GM19239 (cell line): ENCODE data around the gene CNTN4.

Experiments used
- DNase-seq: peaks from one replicate; pipeline ENCODE4 v3.0.0; 2011; ENCODE audit warnings: low spot score; ENCODE audit not compliant: insufficient read length
- FAIRE-seq: peaks from 2 replicates; lab custom pipeline; 2011; peaks lifted over from hg19 to GRCh38; lab: Jason Lieb, UNC

Gene CNTN4

GRCh38 chr3:2567451-2567850 is 468.8 kb downstream of the CNTN4 start:
- no peak for DNase-seq
- no peak for FAIRE-seq

GRCh38 chr3:2568156-2568555 is 469.5 kb downstream of the CNTN4 start:
- FAIRE-seq (no peak), DNase-seq (no peak)

DNA sequence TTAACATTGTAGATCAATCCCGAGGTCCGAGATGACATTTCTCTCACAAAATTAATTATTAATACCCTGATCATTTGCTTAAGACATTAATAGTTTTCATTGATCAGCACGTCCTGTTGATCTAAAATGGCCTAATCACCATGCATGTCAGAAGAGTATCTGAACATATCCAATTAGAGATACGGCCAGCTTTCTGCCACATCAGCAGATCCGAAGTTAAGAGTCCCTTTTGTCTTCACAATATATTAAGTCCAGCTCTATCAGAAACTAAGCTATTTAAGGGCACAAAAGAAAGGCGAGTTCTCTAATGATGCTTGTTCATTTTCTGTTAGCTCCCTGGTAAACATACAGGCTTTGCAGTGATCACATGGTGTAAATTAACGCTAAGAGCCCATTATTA is 470.3 kb downstream of the CNTN4 start:
- no peak for DNase-seq
- FAIRE-seq = no peak

- FAIRE-seq (no peak), DNase-seq (no peak)
These were observed 478.9 kb downstream of the CNTN4 start for GRCh38 chr3:2577571-2577970.

- FAIRE-seq (no peak), DNase-seq (no peak)
These were observed 479.9 kb downstream of the CNTN4 start for GRCh38 chr3:2578560-2578959.

GRCh38 chr3:2579206-2579605 is 480.5 kb downstream of the CNTN4 start:
- no peak for FAIRE-seq
- DNase-seq = no peak

DNA sequence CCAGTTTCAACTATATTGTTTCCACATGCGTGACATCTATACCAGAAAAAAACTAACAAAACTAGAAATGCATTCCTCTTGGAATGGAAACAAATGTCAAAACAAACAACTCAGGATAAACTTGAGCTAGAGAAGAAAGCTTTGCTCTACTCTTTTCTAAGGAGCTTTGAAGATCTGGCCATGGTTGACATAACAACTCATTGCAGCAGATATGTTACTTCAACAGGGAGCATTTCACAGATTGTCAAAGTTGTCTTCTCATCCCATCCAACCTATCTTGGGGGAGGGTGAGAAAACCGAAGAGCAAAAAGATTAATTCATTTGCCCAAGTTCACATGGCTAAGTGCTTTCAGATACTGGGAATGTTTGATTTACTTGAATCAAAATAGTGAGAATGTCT is 484.4 kb downstream of the CNTN4 start:
- FAIRE-seq = no peak

GRCh38 chr3:2589336-2589969 is 490.8 kb downstream of the CNTN4 start:
- DNase-seq = no peak
- no peak for FAIRE-seq

More for the DNA sequence above, 484.4 kb downstream of the CNTN4 start:
- DNase-seq = no peak

DNA sequence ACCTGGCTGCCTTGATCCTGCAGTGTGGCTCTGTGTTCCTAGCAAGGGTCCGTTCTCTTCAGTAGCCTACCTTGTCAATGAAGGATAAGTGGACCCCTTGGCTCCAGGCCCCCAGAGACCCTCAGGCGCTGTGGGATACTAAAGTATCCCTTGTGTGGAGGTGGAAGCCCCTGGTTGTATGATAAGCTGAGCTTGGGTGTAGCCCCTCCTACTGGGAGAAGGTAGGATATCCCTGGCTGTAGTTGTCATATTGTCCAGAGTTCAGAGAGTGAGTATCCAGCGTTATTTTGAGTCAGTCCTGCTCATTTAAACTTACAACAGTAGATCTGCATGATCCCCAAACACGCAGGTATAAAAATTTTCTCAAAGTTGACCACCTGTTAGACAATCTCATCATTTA is 496.8 kb downstream of the CNTN4 start:
- DNase-seq (no peak), FAIRE-seq (no peak)

- no peak for FAIRE-seq
- DNase-seq = no peak
These were observed 498.9 kb downstream of the CNTN4 start for GRCh38 chr3:2597615-2598014.

GRCh38 chr3:2599471-2599870 is 500.8 kb downstream of the CNTN4 start:
- FAIRE-seq = no peak
- no peak for DNase-seq

DNA sequence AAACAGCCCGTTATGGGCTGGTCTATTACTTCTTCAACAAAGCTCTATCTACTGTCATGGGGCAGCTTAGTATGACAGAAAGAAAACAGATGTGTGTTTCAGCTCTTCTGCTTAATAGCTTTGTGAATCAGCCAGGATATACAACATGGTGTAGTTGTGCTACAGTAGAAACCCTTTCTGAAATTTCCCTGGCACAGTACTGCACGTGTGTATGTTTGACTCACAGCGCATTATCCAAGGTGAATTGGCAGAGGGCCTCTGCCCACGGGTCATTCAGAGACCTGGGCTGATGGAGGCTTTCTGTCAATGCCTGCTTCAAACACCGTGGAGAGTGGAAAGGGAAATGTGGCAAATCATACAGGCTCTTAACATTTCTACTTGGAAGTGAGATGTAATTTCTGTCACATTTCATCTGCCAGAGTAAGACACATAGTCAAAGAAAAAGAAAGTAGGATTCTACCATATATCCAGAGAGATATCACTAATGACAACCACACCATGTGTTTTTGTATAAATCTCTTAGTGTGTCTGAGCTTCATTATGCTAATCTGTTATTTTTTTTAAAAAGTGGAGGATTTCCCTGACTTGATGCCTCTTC is 505.1 kb downstream of the CNTN4 start:
- no peak for FAIRE-seq
- no peak for DNase-seq

DNA sequence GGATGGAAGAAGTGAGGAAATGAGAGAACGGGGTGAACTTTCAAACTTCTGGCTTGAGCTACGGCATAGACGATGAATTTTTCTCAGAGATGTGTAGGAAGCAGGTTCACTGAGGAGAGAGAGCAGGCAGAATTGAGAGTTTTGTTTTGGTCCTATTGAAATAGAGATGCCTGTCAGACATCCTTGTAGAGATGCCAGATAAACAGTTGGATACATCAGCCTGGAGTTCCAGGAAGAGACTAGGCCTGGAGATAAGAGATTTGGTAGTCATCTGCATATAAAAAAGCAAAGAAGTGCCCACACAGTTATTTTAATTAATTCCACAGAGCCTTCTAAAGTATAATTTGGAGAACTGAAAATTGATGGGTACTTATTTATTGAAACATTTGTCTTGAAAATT is 515.9 kb downstream of the CNTN4 start:
- FAIRE-seq (no peak), DNase-seq (no peak)

GRCh38 chr3:2615080-2615479 is 516.4 kb downstream of the CNTN4 start:
- no peak for DNase-seq
- no peak for FAIRE-seq

DNA sequence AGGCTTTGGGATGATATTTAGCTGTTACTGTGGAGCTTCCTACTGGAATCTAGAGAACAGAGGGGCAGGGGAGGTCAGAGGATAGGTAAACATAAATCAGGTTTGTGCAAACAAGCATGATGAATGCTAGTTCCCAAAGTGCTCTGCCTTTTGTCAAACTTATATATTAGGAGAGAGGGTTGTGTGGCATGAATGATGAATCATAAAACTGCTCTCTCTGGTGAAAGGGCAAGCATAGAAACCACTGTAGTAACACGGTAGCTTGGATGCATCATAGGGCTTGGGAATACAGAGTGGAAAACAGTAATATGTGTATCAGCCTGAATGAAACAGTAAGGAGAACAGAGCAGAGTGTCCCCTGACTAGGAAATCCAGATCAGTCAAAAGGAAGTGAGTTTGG is 524.8 kb downstream of the CNTN4 start:
- FAIRE-seq = no peak
- no peak for DNase-seq

DNA sequence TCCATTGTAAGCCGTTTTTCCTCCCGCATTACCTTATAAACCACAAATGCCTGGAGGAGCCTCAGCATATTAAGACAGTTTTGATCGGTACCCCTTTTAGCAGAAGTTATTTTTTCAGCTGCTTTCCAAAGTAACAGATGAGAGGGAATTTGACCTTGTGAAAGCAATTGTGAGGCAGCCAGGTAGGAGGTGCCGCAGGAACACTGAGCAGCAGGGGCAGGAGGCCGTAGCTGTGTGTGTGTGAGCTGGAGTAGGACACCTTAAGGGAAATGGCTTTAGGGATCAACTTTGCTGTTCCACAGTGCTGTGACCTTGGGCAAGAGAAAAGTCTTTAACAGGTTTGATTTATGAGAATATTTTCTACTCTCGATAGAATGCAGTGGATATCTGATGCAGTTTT is 529.5 kb downstream of the CNTN4 start:
- no peak for FAIRE-seq
- no peak for DNase-seq

DNA sequence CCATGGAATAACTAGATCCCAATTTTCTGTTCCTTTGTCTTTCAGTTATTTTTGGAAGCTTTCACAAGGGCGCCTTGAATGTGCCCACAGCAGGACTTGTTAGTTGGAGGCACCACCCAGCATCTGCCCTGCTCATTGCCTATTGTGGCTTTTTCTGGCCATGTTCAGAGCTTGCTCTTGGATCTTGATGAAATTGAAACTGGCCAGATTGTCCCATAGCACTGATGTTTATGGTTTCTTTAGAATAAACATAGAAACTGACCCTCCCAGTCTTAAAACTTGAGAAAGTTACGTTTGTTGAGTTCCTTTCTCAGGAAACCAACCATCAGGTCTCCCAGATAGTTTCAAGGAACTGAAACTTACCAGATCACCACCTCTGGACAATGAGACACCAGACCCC is 536.8 kb downstream of the CNTN4 start:
- FAIRE-seq = no peak

DNA sequence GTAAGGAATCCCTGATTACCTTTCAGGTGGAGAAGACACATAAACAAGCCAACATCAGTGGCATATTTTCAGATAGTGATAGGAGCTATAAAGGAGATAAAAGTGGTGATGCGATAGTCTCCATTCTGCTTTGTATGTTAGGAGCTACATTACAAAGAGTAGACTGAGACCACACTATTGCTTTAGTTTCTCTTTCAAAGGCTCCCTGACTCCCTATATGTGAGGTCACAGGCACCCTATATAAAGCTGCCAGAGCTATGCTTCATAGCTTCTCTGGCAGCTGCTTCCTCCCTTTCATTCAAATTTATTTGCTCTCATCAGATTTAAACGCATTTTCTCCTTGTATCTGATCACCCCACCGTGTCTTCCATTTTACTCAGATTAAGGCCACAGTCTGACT is 544.9 kb downstream of the CNTN4 start:
- no peak for FAIRE-seq

More for the DNA sequence above, 536.8 kb downstream of the CNTN4 start:
- no peak for DNase-seq

DNA sequence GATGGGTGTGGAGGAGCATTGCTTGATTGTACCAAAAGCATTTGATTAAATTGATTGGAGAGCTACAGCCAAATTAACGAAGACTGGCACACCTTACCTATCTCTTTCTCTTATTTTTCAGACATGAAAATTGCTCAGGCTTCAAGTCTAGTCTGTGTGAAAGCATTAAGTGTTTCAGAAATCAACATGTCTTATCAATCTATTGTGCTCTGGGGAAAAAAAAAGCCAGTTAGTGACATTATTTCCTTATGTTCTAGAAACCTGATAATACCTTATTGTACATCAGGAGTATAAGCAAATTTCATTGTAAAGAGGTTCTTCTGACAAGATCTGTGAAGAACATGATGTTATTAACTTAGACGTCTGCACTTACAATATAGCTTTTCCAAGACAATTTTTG is 546.3 kb downstream of the CNTN4 start:
- DNase-seq = no peak
- no peak for FAIRE-seq

More for the DNA sequence above, 544.9 kb downstream of the CNTN4 start:
- DNase-seq = no peak

GRCh38 chr3:2650746-2651145 is 552.1 kb downstream of the CNTN4 start:
- DNase-seq = no peak
- FAIRE-seq = no peak

GRCh38 chr3:2652386-2652785 is 553.7 kb downstream of the CNTN4 start:
- FAIRE-seq (no peak), DNase-seq (no peak)

DNA sequence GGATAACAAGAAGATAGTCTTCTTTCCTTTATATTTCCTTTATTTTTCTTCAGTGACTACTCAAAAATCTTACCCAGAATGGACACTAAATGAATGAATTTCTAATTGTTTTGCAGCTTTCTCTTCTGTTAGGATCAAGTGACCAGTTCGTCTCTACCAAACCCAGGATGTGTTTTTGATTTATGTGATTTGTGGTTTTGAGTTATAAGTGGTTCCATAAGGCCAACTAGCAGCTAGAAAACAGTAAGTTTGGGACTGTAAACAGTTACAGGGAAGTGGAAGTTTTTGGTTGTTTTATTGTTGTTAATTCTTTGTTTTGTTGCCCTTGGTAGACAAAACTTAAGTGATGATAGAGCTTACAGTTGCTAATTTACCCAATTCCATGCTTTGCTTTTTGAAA is 555.0 kb downstream of the CNTN4 start:
- DNase-seq = no peak
- no peak for FAIRE-seq
